ENCODE measurements around the gene PEX6. TPM values are rescaled to one million over a fixed set of nuclear protein-coding genes. Genes with fewer than 3 reads are reported as not detected.

PEX6 gene
- polyA plus RNA-seq, 3 donors, result 10.6 to 16.2 (median 15.5) TPM

GRCh38 chr6:42932412-42932811, 46.6 kb downstream of the PEX6 start:
- Mint-ChIP-seq H3K4me3 (peak overlapping the region; percentile 66 to 99), H3K27ac (peak overlapping the region; percentile 91 to 100 (median 98)), H3K9me3 (no peaks in the 10 kb centered on the region), H3K36me3 (peaks cover 46 to 57% of the 10 kb centered on the region in 2 donors), H3K27me3 (ENCODE audit: low read depth in 3 of 3) (peaks cover 0 to 1% (median 0%) of the 10 kb centered on the region in 3 donors), H3K4me1 (peaks cover 61% of the 10 kb centered on the region)
- no CpG with 5 or more reads among the region's 3 CpGs for WGBS (ENCODE audit: insufficient coverage)
- H3K27ac ChIP-seq (ENCODE audit: low read depth in 1 of 2, low read length in 2 of 2), result peak overlapping the region; percentile 73 to 75
- H3K9ac ChIP-seq (ENCODE audit: insufficient read depth, low read length, poor library complexity, severe bottlenecking), result no peak overlapping the region
- peak overlapping the region; percentile 15 to 99 (median 15) for H3K4me3 ChIP-seq (replicated peaks in 1 of 3; ENCODE audit: low read depth in 2 of 3, low read length in 3 of 3)
- H4K20me1 ChIP-seq (ENCODE audit: insufficient read depth, low read length), result peaks cover 70% of the 10 kb centered on the region
- peaks cover 42 to 43% of the 10 kb centered on the region in 2 donors for H3K36me3 ChIP-seq (replicated peaks in 1 of 2; ENCODE audit: control insufficient read depth in 1 of 2, insufficient read depth in 2 of 2, low read length in 2 of 2)
- H3K9me3 ChIP-seq (replicated peaks in 1 of 2; ENCODE audit: control insufficient read depth in 1 of 2, insufficient read depth in 1 of 2, low read length in 2 of 2), result no peaks in the 10 kb centered on the region
- DNase-seq, result no peak
- peaks cover 72% of the 10 kb centered on the region for H3K79me2 ChIP-seq (ENCODE audit: insufficient read depth, low read length)
- intact Hi-C loops (cut with micrococcal nuclease), result loop anchor here (5.0 kb wide), 3 partner anchors 45 to 240 kb away; partner anchors contain the start of genes PEX6 (in 1 of the 2), SRF (in 1 of the 2) and TBCC (in 1 of the 2)
- TF ChIP-seq CTCF (IDR thresholded peaks at IDR 0.05), result no peak
- H3K4me1 ChIP-seq (ENCODE audit: control insufficient read depth in 1 of 2, insufficient read depth in 2 of 2, low read length in 2 of 2), result peaks cover 67 to 72% of the 10 kb centered on the region in 2 donors
- H3K4me2 ChIP-seq (replicated peaks; ENCODE audit: extremely low read depth, low read length, poor library complexity, severe bottlenecking), result peak overlapping the region; percentile 70
- H3K27me3 ChIP-seq (ENCODE audit: control insufficient read depth in 2 of 2, insufficient read depth in 2 of 2, low read length in 2 of 2), result no peaks in the 10 kb centered on the region
- no peak overlapping the region for H2AFZ ChIP-seq (ENCODE audit: insufficient read depth, low read depth, low read length, poor library complexity, severe bottlenecking)

GRCh38 chr6:42929821-42930360, 49.1 kb downstream of the PEX6 start:
- H3K27me3 Mint-ChIP-seq (ENCODE audit: low read depth in 3 of 3), result peaks cover 1 to 3% (median 2%) of the 10 kb centered on the region in 3 donors
- H3K36me3 ChIP-seq (replicated peaks in 1 of 2; ENCODE audit: control insufficient read depth in 1 of 2, insufficient read depth in 2 of 2, low read length in 2 of 2), result peaks cover 17% of the 10 kb centered on the region in 2 donors
- H3K4me3 ChIP-seq (replicated peaks in 1 of 3; ENCODE audit: low read depth in 2 of 3, low read length in 3 of 3), result peak overlapping the region; percentile 72 to 99 (median 86)
- peaks cover 62 to 70% of the 10 kb centered on the region in 2 donors for H3K4me1 ChIP-seq (ENCODE audit: control insufficient read depth in 1 of 2, insufficient read depth in 2 of 2, low read length in 2 of 2)
- no peaks in the 10 kb centered on the region for H3K9me3 ChIP-seq (replicated peaks in 1 of 2; ENCODE audit: control insufficient read depth in 1 of 2, insufficient read depth in 1 of 2, low read length in 2 of 2)
- peaks cover 59% of the 10 kb centered on the region for H3K4me1 Mint-ChIP-seq
- H3K27ac ChIP-seq (ENCODE audit: low read depth in 1 of 2, low read length in 2 of 2), result peak overlapping the region; percentile 93 to 97
- no peaks in the 10 kb centered on the region for H3K27me3 ChIP-seq (ENCODE audit: control insufficient read depth in 2 of 2, insufficient read depth in 2 of 2, low read length in 2 of 2)
- peak overlapping the region; percentile 99 for H3K4me3 Mint-ChIP-seq
- peaks cover 22 to 32% of the 10 kb centered on the region in 2 donors for H3K36me3 Mint-ChIP-seq
- 0% methylated on average over 9 of the region's 16 CpGs for WGBS (ENCODE audit: insufficient coverage)
- H3K4me2 ChIP-seq (replicated peaks; ENCODE audit: extremely low read depth, low read length, poor library complexity, severe bottlenecking), result peak overlapping the region; percentile 84
- DNase-seq, result peak; percentile 84 to 95 (median 93)
- no peaks in the 10 kb centered on the region for H3K9me3 Mint-ChIP-seq
- H3K27ac Mint-ChIP-seq, result peak overlapping the region; percentile 98 to 100 (median 99)
- intact Hi-C loops (cut with micrococcal nuclease), result loop anchor here (5.0 kb wide), 3 partner anchors 47 to 242 kb away; partner anchors contain the start of genes PEX6 (in 1 of the 2), SRF (in 1 of the 2) and TBCC (in 1 of the 2)
- peaks cover 45% of the 10 kb centered on the region for H4K20me1 ChIP-seq (ENCODE audit: insufficient read depth, low read length)
- peak overlapping the region; percentile 92 for H3K9ac ChIP-seq (ENCODE audit: insufficient read depth, low read length, poor library complexity, severe bottlenecking)
- H3K79me2 ChIP-seq (ENCODE audit: insufficient read depth, low read length), result peaks cover 50% of the 10 kb centered on the region
- TF ChIP-seq CTCF (IDR thresholded peaks at IDR 0.05), result no peak
- H2AFZ ChIP-seq (ENCODE audit: insufficient read depth, low read depth, low read length, poor library complexity, severe bottlenecking), result peak overlapping the region; percentile 75

Data from CD14-positive monocyte (primary cell).